Esophagus squamous epithelium (tissue), 4 donors: ENCODE measurements around the gene CCDC175.

ENCODE experiments used
- POLR2A ChIP-seq, 4 donors: fragments of 450-650 bp; IDR thresholded peaks; one replicate each; pipeline ENCODE4 v1.6.1; 2017; ENCODE audit warnings: antibody characterized with exemption in 4 of 4, mild to moderate bottlenecking in 4 of 4, moderate library complexity in 3 of 4
- TF ChIP-seq, protein P1 (sequence below), 6 experiments: fragments of 450-650 bp in 4 of 6; fragments of 200-600 bp in 2 of 6; sonication (generic) in 2 of 6; IDR thresholded peaks; one replicate each; pipeline ENCODE4 v1.5.1; 2016 to 2019; ENCODE audit warnings: antibody characterized with exemption in 6 of 6, mild to moderate bottlenecking in 4 of 6, moderate library complexity in 4 of 6

DNA sequence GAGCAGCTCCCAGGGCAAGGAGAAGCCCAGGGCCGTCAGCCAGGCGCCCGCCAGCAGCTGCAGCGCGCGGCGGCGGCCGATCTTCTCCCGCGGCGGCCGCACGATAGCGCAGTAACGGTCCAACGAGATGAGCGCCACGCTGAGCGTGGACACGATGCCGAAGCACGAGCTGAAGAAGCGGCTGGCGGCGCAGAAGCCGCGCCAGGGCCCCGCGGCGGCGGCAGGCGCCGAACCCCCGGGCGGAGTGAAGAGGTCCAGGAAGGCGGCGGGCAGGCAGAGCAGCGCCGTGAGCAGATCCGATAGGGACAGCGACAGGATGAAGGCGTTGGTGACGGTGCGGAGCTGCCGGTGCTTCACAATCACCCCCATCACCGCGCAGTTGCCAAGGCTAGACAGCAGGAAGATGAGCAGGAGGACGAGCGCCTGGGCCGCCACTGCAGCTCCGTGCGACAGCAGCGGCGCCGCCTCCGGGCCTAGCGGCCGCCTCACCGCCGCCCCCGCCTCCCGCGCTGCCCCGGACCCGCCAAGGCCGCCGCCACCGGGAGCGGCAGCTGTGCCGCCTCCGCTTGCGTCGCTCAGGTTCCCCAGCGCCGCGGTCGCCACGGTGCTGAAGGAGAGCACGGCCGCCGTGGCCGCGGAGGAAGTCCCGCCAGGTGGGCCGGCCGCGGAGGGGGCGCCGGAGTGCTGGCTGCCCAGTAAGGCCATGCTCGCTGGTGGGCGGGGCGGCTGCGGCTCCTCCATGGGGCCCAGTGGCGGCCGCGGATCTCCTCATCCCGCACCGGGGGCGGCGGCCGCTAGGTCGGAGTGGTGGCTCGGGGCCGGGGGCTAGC is 111.9 kb downstream of the CCDC175 start:
- no peak for TF ChIP-seq POLR2A (IDR thresholded peaks at IDR 0.05)
- TF ChIP-seq, protein P1, sequence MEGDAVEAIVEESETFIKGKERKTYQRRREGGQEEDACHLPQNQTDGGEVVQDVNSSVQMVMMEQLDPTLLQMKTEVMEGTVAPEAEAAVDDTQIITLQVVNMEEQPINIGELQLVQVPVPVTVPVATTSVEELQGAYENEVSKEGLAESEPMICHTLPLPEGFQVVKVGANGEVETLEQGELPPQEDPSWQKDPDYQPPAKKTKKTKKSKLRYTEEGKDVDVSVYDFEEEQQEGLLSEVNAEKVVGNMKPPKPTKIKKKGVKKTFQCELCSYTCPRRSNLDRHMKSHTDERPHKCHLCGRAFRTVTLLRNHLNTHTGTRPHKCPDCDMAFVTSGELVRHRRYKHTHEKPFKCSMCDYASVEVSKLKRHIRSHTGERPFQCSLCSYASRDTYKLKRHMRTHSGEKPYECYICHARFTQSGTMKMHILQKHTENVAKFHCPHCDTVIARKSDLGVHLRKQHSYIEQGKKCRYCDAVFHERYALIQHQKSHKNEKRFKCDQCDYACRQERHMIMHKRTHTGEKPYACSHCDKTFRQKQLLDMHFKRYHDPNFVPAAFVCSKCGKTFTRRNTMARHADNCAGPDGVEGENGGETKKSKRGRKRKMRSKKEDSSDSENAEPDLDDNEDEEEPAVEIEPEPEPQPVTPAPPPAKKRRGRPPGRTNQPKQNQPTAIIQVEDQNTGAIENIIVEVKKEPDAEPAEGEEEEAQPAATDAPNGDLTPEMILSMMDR (IDR thresholded peaks at IDR 0.05): no peak
